HUDEP-2 (cell line): ENCODE measurements around the gene NAGPA.

Source experiments
- DNase-seq, 76 experiments: peaks; one replicate each; lab custom pipeline; 2025; ENCODE audit not compliant: unreplicated experiment in 76 of 76; lab: John Stamatoyannopoulos, UW

NAGPA gene

GRCh38 chr16:5028950-5029475 lies 4.7 kb downstream of the NAGPA start:
- no peak for DNase-seq

DNA sequence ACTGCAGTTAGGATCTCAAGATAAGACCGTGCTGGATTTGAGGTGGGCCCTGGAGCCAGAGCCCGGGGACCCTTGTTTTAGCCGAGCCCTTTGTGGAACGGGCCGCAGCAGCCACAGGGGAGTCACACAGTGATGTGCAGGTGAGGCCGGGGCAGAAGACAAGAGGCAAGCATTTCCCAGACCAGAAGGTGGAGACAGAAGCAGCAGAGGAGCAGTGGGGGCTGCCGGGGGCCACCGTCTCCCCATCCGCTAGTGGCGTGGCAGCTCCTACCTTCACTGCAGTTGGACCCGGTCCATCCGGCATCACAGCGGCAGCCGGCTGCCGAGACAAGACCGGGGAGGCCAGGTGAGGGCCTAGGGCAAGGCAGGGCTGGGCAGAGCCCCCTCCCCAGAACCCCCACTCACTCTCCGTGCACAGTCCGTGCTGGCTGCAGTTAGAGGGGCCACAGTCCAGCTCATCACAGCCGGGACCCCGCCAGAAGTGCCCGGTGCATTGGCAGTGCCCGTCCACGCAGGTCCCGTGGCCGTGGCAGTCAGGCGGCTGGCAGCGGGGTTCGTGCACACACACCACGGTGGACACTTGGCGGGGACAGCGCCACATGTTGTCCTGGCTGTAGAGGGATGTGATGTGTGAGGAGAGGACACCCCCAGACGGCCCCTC lies 6.0 kb downstream of the NAGPA start:
- no peak for DNase-seq

DNA sequence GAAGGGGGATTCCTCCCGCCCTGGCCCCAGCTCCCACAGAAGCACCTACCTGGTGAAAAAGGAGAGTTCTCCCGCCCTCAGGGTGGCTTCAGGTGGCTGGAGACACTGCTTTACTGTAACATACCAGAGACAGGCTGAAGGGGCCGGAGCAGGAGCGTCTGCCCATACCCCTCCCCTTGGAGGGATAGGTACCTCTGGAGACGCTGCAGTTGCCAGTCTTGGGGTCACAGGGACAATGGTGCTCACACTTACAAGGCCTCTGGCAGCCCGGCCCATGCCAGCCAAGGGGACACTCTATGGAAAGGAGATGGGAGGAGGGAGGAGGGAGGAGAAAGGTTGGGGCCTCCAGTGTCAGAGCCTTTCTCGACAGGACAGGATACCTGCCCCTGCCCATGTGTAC lies 6.6 kb downstream of the NAGPA start:
- no peak for DNase-seq

DNA sequence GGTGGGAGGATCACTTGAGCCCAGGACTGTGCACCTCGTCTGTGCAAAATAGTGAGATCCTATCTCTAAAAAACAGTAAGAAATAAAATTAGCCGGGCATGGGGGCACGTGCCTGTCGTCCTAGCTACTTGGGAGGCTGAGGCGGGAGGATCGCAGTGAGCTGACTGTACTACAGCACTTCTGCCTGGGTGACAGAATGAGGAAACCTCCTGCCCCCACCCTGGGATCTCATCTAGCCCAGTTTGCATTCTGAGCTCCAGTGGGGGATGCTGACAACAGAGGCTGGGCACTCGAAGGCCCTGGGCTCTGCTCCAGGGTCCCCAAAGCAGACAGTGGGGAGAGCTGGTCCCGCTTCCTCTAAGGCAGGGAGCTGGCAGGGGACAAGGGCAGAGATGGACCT lies 7.1 kb downstream of the NAGPA start:
- no peak for DNase-seq

- peak in 1 of 76 experiments; percentile 12 for DNase-seq
Measured at GRCh38 chr16:5025171-5025632, 8.5 kb downstream of the NAGPA start.

GRCh38 chr16:5024632-5025031 lies 9.1 kb downstream of the NAGPA start:
- DNase-seq, result peak in 4 of 76 experiments; percentile 1 to 20 (median 6)

DNA sequence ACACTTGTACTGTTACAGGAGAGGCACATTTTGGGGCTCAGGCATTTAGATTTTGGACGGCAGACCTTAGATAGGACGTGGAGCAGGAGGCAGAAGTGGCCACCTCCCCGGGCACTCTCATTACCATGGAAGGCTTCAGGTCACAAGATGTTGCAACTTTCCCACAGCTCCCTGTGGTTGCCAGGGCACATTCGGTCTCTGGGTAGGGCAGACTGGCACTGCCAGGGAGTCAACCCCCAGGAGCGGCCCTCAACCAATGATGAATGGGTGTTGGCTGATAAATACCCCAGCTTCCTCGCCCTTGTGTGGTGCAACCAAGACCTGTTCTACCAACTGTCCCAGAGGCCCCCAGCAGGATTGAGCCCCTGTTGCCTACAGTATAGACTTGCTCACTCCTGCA lies 11.2 kb downstream of the NAGPA start:
- no peak for DNase-seq

- DNase-seq, result no peak
Measured at GRCh38 chr16:5020551-5020950, 13.2 kb downstream of the NAGPA start.

DNA sequence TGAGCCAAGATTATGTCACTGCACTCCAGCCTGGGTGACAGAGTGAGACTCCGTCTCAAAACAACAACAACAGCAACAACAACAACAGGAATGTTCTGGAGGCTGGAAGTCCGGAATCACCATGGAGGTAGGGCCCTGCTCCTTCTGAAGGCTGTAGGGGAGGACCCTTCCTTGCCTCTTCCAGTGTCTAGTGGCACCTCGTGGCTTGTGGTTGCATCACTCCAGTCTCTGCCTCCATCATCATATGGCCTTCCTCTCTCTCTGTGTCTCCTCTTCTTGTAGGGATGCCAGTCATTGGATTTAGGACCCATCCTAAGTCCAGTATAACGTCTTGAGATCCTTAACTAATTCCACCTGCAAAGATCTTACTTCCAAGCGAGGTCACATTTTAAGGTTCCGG lies 14.0 kb downstream of the NAGPA start:
- DNase-seq, result no peak

DNA sequence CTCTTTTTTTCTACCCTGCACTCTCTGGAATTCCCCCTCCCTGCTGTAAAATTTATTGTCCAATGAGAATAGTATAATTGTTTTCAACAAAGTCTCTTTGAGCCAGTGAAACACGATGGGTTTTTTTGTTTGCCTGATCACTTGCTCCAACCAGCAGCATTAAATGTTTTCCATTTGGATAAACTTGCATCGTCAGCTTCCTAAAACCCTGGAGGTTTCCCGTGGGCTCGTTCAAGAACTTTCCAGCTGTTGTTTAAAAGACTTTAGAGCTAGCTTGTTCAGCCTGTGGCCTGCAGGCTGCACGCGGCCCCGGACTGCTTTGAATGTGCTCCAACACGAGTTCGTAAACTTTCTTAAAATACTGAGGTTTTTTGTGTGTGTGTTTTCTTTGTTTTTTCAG lies 14.9 kb downstream of the NAGPA start:
- no peak for DNase-seq

DNA sequence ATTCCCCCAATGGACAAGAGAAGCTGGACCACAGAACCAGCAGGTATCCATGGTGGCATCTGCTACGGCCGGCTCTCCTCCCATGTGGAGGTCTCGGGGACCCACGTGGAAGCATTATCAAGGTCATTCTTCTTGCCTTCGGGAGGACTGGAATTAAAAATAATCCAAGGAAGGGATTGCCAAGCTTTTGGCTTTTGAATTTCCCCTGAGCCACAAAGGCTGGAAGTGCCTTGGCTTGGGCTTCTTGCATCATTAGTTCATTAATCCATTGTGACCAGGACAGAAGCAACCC lies 16.1 kb downstream of the NAGPA start:
- no peak for DNase-seq

- DNase-seq, result no peak
Measured at GRCh38 chr16:5016967-5017677, 16.6 kb downstream of the NAGPA start.

GRCh38 chr16:5015887-5016286 lies 17.8 kb downstream of the NAGPA start:
- no peak for DNase-seq

GRCh38 chr16:5015351-5015750 lies 18.4 kb downstream of the NAGPA start:
- DNase-seq, result no peak

- DNase-seq, result no peak
Measured at GRCh38 chr16:5012887-5013286, 20.8 kb downstream of the NAGPA start.

DNA sequence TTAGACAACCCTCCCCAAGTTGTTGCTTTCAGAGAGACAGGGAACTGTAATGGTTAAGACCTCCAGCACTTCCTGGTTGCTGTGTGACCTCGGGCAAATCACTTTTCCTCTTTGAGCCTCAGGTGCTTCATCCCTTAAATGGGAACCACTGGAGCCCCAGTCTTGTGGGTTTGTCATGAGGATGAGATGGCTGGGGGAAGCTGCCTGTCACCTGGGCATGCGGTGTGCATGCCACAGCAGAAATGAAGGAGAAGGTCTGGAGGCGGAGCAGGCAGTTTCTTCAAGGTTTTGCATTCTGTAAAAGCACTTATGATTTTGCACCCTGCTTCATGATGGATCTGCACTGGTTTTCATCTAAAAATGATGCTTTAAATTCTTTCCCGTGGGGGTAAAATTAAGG lies 22.1 kb downstream of the NAGPA start:
- no peak for DNase-seq

DNA sequence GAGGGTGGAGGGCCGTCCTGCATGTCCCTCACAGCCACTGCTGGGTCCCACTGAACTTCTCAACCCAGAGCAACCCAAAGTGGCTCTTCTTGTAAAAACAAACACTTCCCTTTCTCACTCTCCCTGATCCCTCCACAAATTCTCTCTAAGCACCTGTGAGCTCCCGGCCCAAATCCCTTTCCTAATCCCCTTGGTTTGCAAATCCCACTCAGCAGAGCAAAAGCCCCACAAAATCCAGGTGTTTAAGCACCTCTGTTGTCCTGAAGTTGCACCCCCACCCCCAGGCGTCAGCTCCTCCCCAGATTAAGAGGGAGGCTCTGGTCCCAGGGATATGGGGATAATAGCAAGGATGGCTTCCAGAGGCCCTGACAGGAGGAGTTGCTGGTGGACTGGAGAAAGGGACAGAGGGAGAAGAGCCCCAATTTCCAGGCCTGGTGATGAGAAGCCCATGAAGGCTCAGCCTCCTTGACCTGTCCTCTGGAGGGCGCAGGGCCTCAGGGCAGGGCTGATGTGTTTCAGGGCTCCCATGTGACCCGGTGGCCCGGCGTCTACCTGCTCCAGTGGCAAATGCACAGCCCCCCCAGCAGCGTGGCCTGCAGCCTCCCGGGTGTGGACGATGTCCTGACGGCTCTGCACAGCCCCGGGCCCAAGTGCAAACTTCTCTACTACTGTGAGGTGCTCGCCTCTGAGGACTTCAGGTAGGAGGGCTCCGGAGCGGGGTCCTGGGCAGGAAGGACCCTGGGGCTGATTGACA lies 23.0 kb downstream of the NAGPA start:
- DNase-seq, result peak in 1 of 76 experiments; percentile 6

DNA sequence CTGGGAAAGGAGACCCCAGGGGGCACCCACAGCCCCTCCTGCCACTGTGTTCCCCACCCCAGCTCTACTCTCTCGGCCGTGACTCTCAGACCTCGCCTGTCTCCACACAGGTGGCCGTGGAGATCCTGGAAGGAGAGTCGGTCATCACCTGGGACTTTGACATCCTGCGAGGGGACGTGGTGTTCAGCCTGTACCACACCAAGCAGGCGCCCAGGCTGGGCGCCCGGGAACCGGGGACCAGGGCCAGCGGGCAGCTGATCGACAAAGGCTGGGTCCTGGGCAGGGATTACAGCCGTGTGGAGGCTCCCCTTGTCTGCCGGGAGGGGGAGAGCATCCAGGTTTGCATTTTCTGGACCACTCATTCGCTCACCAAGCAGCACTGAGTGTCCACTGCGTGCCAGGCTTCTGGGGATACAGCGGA lies 25.4 kb downstream of the NAGPA start:
- no peak for DNase-seq

DNA sequence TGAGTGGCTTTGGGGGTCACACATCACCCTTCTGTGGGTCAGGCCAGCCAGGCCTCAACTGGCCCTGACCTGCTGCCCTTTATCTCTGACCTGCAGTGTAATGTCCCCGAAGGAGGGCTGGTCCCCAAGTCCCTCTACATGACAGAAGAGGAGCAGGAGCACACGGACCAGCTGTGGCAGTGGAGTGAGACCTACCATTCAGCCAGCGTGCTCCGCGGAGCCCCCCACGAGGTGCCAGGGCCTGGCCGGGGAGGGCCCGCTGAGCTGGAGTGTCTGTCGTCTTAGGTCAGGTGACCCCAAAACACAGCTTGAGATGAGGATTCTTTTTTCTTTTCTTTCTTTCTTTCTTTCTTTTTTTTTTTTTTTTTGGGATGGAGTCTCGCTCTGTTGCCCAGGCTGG lies 26.5 kb downstream of the NAGPA start:
- no peak for DNase-seq

GRCh38 chr16:5006348-5007193 lies 27.2 kb downstream of the NAGPA start:
- no peak for DNase-seq

DNA sequence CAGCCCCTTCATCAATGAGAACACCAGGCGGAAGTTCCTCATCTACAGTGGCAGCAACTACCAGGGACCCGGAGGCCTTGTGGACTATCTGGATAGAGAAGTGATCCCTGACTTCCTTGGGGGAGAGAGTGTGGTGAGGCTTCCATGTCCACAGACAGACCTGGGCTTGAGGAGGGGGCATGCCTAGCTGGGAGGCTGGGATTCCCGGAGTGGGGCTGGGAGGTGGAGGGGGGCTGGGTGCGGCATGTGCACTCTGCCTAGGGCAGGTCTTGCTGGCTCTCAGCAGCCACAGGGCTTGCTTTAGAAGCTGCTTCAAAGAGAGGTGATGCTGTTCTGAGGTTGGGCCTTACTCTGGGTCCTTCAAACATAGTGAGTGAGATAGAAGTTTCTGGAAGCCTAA lies 27.8 kb downstream of the NAGPA start:
- DNase-seq, result no peak
